ENCODE measurements around the gene BANP.

DNA sequence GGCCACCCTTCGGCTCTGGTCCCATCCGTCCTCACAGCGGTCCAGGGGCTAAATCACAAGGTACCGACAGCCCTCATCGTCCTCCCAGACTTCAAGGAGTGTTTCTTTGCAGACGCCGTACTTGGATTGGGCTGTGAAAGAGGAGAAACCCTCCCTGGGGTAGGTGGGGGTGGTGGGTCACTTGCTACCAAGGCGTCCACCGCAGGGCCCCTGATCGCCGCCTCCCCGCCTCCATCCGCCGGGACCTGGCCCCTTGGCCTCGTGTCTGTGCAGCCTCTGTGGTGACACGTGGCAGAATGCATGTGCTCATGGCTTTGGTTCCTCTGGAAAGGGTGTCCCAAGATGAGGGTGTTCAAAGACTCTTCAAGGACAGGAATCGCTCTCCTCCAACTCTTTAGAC lies 151.4 kb downstream of the BANP start:
- TF ChIP-seq SIN3A (IDR thresholded peaks at IDR 0.05; ENCODE audit: borderline replicate concordance, insufficient read depth, low read depth, low read length) (no peak), POLR2AphosphoS5 (IDR thresholded peaks at IDR 0.05; ENCODE audit: low read depth, low read length) (no peak)
- TF ChIP-seq, protein P1, sequence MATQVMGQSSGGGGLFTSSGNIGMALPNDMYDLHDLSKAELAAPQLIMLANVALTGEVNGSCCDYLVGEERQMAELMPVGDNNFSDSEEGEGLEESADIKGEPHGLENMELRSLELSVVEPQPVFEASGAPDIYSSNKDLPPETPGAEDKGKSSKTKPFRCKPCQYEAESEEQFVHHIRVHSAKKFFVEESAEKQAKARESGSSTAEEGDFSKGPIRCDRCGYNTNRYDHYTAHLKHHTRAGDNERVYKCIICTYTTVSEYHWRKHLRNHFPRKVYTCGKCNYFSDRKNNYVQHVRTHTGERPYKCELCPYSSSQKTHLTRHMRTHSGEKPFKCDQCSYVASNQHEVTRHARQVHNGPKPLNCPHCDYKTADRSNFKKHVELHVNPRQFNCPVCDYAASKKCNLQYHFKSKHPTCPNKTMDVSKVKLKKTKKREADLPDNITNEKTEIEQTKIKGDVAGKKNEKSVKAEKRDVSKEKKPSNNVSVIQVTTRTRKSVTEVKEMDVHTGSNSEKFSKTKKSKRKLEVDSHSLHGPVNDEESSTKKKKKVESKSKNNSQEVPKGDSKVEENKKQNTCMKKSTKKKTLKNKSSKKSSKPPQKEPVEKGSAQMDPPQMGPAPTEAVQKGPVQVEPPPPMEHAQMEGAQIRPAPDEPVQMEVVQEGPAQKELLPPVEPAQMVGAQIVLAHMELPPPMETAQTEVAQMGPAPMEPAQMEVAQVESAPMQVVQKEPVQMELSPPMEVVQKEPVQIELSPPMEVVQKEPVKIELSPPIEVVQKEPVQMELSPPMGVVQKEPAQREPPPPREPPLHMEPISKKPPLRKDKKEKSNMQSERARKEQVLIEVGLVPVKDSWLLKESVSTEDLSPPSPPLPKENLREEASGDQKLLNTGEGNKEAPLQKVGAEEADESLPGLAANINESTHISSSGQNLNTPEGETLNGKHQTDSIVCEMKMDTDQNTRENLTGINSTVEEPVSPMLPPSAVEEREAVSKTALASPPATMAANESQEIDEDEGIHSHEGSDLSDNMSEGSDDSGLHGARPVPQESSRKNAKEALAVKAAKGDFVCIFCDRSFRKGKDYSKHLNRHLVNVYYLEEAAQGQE (IDR thresholded peaks at IDR 0.05; ENCODE audit: insufficient read depth in 1 of 2, low read depth in 2 of 2, low read length in 1 of 2) = no peak
